ENCODE measurements around the gene REXO2.

The REXO2 gene

DNA sequence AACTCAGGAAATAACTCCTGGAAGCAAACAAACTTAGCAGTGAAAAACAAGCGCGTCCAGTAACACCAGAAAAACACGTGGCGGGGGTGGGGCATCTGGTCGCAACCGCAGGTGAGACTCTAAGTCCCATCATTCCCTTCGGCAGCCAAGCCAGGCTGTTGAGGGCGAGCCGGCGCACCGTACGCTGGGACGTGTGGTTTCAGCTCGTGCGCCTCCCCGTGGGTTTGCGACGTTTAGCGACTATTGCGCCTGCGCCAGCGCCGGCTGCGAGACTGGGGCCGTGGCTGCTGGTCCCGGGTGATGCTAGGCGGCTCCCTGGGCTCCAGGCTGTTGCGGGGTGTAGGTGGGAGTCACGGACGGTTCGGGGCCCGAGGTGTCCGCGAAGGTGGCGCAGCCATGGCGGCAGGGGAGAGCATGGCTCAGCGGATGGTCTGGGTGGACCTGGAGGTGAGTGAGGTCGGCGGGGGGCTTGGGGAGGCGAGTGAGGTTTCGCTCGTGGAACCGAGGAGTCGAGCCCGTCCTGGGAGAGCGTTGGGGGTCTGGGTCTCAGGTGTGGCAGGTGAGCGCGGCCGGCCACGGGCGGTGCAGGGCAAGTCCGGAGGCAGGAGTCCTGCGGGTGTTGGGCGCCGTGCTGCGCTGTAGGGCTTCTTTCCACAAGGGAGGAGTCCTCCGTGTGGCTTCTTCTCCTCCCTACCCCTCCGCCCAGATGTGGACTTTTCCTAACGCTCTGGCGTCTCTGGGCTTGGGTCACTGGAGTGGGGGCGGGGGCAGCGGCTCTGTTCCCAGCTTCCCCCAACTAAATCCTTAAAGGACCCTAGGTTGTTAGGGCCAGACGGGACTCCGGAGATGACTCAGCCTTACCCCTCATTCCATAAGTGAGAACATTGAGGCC, at the start of gene REXO2:
Gene REXO2 (plus strand): TSS at position 239 of the 892 bp plus-strand sequence. CDS start 62 bp downstream, at position 301.
- DNase-seq: peak; percentile 96

DNA sequence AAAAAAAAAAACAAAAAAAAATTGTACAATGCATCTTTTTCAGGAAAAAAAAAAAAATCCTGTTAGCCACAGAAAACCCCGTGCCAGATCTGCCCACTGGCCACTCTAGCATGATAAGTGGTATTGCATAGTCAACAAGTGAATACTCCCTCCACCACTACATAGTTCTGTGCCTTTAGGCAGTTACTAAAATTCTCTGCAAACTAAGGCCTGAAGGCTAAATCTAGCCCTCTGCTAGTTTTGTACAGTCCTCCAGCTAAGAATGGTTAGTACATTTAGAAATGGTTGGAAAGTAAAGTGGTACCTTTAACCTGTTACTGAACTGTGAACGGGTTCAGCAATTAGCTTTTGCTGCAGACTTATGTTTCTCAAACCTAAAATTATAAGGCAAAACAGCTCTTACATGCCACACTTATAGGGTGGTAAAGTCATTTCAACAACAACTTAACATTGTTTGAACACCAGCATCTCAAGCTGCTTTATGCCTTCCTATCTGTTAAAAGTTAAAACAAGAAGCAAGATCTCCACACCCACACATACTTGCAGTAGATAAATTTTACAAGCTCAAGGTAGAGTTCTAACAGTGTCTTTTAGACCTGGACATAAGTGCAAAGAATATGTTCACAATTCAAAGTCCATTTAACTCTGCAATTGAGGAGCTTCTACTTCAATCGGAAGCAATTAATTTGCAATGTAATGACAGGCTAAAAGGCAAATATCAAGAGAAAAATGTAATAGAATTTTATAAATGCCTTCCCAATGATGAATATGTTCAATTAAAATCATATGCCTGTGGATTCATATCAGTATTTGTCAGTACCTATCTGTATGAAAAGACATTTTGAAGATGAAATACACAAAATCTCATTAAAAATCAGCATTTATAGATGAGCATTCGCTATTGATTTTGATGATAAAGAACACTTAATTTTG, 46.3 kb upstream of the REXO2 start:
- DNase-seq: no peak

GRCh38 chr11:114395736-114396135, 43.5 kb upstream of the REXO2 start:
- DNase-seq: no peak

DNA sequence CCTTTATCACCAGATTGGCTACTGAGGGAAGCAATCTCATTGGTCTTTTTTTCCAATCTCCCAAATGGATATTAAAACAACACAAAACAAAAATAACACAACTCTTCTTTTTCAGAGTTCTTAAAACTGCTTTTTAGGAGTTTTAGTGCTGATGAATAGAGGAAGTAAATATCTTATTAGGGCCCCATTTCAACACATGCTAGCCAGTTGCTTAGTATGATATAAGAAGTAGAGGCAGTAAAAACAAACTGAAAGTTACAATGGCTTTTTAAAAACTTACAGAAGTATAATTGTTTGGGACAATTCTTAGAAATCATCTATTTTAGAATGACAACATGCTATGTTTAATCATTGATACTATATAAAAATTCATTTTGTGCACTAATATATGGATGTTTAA, 42.4 kb upstream of the REXO2 start:
- DNase-seq: no peak

DNA sequence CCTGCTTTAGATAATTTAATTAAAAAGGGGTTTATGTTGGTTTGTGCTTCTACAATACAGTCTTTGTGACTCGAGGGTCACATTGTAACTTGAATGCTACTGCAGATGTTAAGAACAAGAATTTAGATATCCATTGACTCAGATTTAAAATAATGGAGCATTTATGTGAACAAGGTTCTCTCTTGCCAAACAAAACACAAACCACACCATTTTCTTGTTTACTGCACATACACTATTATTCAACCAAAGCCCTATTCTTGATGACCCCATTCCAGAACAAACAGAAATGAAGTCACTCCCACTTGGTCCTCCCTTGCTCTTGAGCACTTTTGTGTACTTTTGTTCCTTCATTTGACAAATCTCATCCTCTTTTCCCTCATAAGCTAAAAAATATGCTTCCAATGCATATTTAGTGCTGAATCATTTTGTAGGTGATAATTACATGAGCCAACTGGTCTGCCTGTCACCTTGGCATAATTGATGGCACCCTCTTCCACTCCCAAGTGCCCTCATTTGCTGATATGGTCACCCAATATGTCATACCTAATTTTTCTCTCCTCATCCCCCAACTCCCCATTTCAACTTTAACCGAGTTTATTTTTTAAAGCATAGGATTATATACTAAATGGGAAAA, 41.8 kb upstream of the REXO2 start:
- no peak for DNase-seq

DNA sequence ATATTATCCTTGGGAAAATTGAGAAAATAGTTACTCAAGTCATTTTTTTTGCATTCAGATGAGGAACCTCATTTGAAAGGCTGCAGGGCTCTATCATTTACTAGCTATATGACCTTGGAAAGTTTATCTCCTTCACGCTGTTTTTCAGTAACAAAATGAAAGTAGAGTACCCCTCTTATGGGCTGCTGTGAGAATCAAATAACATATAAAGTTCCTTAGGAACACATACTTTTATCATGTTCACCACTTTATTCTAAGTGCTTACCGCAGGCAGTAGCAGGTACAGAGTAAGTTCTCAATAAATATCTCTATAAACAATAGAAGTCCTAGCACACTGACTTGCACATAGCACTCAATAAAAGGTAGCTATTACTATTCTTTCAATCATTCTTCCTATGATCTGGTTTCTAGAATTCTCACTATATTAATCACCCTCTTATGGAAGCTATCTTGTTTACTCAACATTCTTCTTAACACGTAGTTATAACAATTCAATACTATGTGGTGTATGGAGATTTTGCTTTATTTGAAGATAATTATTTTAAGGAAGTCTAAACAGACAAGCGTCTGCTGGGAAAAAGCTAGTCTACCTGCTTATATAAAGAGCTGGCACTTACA, 40.9 kb upstream of the REXO2 start:
- no peak for DNase-seq

DNA sequence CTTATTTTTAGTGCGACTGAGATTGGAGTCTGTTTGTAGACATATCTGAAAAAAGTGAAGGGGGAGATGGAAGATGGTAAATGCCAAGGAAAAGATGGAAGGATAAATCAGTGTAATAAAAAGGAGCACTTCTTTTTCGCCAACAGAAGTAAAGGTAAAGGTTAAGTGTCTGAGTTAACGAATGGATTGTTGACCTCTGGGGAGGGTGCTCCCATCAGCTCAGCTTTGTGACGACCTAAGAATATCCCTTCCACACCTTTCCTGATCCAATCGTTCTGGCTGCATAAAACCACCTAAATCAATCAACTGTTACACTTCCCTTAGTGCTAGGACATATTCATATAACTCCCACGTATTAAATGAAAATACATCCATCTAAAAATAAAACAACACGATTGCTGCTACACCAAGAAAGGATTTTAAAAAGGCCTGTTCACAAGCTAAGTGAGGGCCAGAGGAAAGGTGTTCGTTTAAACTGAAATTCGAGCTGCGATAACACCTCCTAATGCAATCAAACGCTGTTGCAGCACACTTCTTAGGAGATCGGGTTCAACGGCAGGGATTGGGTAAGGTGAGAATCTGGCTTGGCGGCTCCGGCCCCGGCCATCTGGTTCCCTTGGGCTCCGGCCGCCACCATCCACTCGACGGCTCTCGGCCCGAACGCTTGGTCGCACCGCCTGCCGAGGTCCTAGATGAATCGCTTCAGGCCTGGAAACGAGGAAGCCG, 39.6 kb upstream of the REXO2 start:
- no peak for DNase-seq

- peak; percentile 98 for DNase-seq
Measured at GRCh38 chr11:114400216-114400914, 38.9 kb upstream of the REXO2 start, which contains the start of the genes C11orf71 and RBM7. C11orf71 (minus strand) TSS chr11:114400511; CDS start chr11:114400331, 180 bp downstream. RBM7 (plus strand) TSS chr11:114400666; CDS start chr11:114400672, 6 bp downstream.

- no peak for DNase-seq
Measured at GRCh38 chr11:114400915-114401223, 38.4 kb upstream of the REXO2 start.

DNA sequence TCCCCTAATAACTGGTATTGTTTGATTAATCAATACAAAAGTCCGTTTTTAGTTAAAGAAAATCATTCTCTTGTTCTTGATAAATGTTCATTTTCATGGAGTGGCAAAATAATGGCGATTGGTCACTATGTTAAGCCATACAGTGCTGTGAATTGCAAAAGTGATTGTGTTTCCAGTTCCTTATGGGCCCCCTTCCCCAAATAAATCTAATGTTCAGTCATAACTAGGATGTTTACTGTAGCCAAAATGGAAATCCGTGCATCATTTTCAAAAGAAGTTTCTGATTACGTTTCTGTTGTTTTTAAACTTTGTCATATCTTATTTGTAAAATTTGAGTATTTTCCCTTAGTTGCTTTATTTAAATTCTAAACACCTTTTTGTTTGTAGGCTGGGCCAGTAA, 38.0 kb upstream of the REXO2 start:
- DNase-seq: no peak

DNA sequence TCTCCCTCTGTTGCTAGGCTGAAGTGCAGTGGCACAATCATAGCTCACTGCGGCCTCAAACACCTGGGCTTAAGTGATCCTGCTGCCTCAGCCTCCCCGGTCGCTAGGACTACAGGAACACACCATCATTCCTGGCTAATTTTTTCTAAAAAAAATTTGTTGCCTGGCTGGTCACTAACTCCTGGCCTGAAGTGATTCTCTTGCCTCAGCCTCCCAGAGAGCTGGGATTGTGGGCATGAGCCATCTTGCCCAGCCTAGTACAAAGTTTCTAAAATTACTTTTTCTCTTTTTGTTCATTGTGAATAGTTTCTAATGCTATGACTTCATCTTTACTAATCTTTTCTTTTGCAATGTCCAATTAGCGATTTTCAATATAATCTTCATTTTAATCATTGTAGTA, 26.3 kb upstream of the REXO2 start:
- no peak for DNase-seq

DNA sequence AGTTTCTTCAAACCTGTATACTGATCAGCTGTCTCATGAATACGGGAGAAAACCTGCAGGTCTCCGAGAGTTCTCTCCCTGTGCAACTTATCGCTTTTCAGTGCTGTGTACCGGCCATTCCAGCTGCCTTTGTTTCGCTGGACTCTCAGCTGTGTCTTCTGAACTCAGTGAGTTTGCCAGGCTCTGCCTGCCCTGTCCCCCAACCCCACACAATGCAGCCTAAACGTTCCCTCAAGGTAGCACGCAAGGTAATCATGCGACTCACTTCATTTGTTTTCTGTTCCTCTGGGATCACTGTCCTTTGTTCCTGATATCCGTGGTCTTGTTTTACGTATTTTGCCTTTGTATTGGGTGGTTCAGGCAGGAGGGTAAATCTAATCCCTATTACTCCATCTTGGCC, 25.3 kb upstream of the REXO2 start:
- DNase-seq: no peak

DNA sequence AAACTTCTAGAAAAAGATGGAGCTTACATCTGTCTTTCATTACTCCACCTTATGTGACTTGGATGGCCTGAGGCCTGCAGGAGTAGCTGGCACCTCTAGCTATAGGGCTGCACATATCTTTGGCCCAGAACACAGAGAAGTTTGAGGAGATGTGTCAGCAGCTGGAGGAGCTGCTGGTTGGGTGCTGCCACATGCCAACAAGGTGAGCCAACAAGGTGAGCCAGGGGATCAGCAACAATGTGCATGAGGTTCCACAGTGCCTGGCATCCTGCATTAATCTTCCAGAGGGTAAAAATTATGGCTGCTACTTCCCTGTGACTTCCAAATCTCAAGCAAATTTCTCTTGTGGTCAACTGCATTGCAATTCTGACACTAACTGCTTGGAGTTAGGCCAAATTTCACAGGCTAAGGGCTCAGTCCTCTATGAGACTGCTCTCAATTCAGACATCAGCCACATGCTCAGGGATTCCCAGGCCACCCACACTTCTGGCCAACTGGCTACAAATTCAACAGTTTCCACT, 22.8 kb upstream of the REXO2 start:
- no peak for DNase-seq

GRCh38 chr11:114426280-114426679, 13.0 kb upstream of the REXO2 start:
- DNase-seq: no peak

DNA sequence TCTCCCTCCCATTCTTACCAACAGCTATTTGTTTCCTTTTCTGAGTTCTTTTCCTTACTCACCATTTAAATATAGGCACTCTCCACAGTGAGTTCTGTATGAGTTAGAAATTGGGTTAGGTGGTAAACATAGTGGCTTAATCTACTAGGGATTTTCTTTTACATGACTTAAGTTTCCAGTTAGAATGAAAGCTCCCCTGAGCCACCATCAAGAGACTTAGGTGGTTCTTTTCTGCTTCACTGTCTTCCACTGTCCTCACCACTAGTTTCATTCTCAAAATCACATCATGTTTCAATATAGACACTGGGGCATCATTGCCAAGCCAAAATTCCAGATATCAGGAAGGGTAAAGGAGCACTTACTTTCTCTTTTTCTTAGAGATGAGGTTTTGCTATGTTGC, 9.0 kb upstream of the REXO2 start:
- DNase-seq: no peak

DNA sequence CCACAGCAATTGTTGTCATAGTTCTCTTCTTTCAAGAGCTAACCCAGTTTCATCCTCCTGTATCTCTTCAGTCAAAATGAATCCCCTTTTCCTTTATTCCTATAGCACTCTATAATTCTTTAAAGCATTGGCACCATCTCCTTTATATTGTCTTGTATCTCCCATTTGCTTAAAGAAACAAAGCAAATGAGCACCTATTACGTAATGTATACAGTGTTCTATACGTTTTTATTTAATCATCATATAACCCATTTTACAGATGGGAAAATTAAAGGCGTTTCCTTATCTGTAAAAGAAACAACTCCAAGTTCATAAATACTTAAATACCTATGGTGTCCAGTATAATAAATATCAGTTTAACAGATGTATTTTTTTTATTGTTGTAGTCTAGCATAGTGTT, 6.4 kb upstream of the REXO2 start:
- no peak for DNase-seq

- DNase-seq: no peak
Measured at GRCh38 chr11:114433376-114433775, 5.9 kb upstream of the REXO2 start.

DNA sequence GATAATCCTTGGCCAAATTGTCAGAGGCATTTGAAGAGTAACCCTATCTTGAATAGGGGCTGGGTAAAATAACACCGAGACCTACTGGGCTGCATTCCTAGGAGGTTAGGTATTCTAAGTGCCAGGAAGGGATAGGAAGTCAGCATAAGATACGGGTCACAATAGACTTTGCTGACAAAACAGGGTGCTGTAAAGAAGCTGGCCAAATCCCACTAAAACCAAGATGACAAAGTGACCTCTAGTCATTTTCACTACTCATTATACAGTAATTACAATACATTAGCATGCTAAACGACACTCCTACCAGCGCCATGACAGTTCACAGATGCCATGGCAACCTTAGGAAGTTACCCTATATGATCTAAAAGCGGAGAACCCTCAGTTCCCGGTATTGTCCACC, 964 bp upstream of the REXO2 start:
- no peak for DNase-seq

DNA sequence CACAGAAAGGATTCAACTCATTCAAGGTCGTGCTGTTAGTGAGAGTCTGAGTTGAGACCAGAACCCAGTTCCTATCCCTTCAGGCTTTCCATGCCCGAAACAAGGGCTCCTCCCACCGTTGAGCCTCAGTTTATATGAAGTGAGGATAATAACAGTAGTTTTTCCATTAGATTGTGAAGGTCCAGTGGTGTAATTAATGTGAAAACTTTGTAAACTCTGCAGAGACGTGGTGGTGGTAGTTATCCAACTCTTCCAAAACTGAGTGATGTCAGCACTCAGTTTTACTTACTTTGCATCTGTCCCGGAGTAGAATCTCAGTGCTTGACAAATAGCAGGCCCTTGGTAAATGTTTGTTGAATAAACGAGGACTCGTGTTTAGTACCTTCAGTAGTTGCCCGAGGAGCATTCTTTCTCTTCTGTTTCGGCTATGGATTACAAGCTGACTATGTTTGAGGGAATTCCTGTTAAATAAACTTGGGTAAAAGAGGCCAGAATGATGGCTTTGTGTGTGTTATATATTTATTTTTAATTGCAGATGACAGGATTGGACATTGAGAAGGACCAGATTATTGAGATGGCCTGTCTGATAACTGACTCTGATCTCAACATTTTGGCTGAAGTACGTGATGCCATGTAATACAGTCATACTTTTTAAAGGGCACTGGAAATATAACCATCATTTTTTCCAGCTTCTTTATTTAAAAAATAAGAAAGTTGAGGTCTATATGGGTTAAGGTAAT, 1.0 kb downstream of the REXO2 start:
- no peak for DNase-seq

DNA sequence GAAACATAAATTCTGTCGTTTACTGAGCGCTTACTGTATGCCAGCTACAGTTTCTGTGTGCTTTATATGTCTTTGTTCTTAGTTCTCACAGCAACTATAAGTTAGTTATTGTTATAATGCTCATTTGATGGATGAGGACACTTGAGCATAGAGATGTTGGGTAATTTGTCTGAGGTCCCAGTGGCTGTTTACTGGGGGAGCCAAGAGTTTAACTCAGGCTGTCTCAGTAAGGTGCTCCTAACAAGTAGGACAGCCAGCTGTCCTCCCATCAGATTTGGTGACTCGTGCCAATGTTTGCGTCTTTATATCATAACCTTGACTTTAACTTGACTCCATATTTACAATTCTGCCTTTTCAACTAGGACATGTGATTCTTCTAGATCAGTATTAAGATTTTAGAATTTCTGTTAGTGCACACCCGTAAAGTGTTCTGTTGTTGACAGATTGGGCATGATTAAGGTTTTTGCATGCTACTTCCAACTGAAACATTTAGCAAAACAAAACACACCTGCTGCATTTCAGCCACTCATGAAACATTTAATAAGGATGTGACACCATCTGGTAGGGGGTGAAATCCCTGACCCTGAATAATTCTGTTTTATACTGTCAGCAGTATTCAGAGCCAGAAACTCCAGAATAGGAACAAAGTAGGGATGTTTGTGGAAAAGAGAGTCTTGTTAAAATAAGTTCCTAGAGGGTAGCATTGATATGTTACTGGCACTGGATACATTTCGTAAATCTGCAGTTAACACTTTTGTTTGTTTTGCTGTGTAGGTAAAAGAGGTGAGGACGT, 1.9 kb downstream of the REXO2 start:
- no peak for DNase-seq
